Loucy (cell line): ENCODE measurements around the gene PSG7.
"Not testable (repeated sequence)": the region's sequence is repeated elsewhere in the genome, so short reads cannot be mapped to it uniquely, and the experiment has no call there.

Experiments used
- EZH2phosphoT487 ChIP-seq: fragments of 200-600 bp; IDR thresholded peaks from 2 replicates; pipeline ENCODE4 v1.6.1; 2018; ENCODE audit warnings: antibody characterized with exemption, mild to moderate bottlenecking, moderate library complexity, borderline replicate concordance
- TF ChIP-seq, protein P1 (sequence below): fragments of 200-600 bp; sonication (generic); conservative IDR thresholded peaks from 2 replicates; pipeline ENCODE4 v1.5.1; 2014; ENCODE audit warnings: mild to moderate bottlenecking, antibody characterized with exemption, low read length

DNA sequence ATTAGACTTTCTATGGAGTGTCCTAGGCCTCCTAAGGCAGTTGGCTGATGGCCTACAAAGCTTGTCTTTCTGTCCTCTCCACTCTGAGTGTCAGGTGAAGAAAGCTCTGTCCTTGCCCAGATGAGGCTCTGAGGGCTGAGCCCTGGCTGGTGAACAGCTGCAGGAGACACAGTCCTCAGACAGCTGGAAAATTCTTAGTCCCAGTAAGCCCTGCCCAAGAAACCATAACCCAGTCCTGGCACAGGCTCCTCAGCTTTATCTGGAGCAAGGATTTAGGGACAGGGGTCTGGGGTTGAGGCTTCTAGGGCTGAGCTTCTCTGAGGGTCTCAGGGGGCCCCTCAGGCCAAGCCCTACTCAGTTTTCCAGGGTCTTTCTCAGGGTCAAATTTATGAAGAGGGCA is 2.3 kb downstream of the PSG7 start:
- TF ChIP-seq, protein P1, sequence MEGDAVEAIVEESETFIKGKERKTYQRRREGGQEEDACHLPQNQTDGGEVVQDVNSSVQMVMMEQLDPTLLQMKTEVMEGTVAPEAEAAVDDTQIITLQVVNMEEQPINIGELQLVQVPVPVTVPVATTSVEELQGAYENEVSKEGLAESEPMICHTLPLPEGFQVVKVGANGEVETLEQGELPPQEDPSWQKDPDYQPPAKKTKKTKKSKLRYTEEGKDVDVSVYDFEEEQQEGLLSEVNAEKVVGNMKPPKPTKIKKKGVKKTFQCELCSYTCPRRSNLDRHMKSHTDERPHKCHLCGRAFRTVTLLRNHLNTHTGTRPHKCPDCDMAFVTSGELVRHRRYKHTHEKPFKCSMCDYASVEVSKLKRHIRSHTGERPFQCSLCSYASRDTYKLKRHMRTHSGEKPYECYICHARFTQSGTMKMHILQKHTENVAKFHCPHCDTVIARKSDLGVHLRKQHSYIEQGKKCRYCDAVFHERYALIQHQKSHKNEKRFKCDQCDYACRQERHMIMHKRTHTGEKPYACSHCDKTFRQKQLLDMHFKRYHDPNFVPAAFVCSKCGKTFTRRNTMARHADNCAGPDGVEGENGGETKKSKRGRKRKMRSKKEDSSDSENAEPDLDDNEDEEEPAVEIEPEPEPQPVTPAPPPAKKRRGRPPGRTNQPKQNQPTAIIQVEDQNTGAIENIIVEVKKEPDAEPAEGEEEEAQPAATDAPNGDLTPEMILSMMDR: not testable (repeated sequence)
- TF ChIP-seq EZH2phosphoT487: not testable (repeated sequence)
